CD14-positive monocyte (primary cell): Measurements from ENCODE around the gene FBXO7. TPM values are rescaled to one million over a fixed set of nuclear protein-coding genes. Genes with fewer than 3 reads are reported as not detected.

Experiments
- DNase-seq, 3 donors: peaks; one replicate each; pipeline ENCODE4 v3.0.0-alpha.2; 2011 to 2022
- H2AFZ ChIP-seq: 2 replicates; pipeline ENCODE4 v1.6.0; 2012; ENCODE audit warnings: mild to moderate bottlenecking, low read depth, low read length, inconsistent platforms; ENCODE audit not compliant: insufficient read depth, poor library complexity, severe bottlenecking
- H3K27ac ChIP-seq, 2 donors: 1 replicate in 1 of 2; 2 replicates in 1 of 2; pipeline ENCODE4 v1.5.1; 2012 to 2013; ENCODE audit warnings: low read length in 2 of 2, control low read depth in 1 of 2, inconsistent platforms in 1 of 2, low read depth in 1 of 2, mild to moderate bottlenecking in 1 of 2
- H3K27me3 ChIP-seq, 2 donors: one replicate each; pipeline versions ENCODE4 v1.6.0 to v1.6.1; 2011 to 2013; ENCODE audit warnings: low read length in 2 of 2; ENCODE audit not compliant: control insufficient read depth in 2 of 2, insufficient read depth in 2 of 2
- H3K36me3 ChIP-seq, 2 donors: replicated peaks in 1 of 2; 1 replicate in 1 of 2; 2 replicates in 1 of 2; pipeline versions ENCODE4 v1.5.1 to v1.6.1; 2012 to 2013; ENCODE audit warnings: low read length in 2 of 2, control low read depth in 1 of 2, inconsistent platforms in 1 of 2, mild to moderate bottlenecking in 1 of 2; ENCODE audit not compliant: insufficient read depth in 2 of 2, control insufficient read depth in 1 of 2
- H3K4me1 ChIP-seq, 2 donors: 1 replicate in 1 of 2; 2 replicates in 1 of 2; pipeline versions ENCODE4 v1.5.1 to v1.6.1; 2012 to 2013; ENCODE audit warnings: low read length in 2 of 2, control low read depth in 1 of 2, inconsistent platforms in 1 of 2, mild to moderate bottlenecking in 1 of 2, moderate library complexity in 1 of 2; ENCODE audit not compliant: insufficient read depth in 2 of 2, control insufficient read depth in 1 of 2
- H3K4me2 ChIP-seq: replicated peaks from 2 replicates; pipeline ENCODE3; 2012; ENCODE audit warnings: low read length, moderate library complexity, mild to moderate bottlenecking; ENCODE audit not compliant: poor library complexity, severe bottlenecking; ENCODE audit errors: extremely low read depth
- H3K4me3 ChIP-seq, 3 experiments: fragments of 200-600 bp in 1 of 3; sonication (generic) in 1 of 3; replicated peaks in 1 of 3; 1 replicate in 2 of 3; 2 replicates in 1 of 3; pipeline ENCODE4 v1.5.1; 2011 to 2013; ENCODE audit warnings: low read length in 3 of 3, mild to moderate bottlenecking in 3 of 3, control low read depth in 2 of 3, low read depth in 2 of 3, inconsistent platforms in 1 of 3, moderate library complexity in 1 of 3
- H3K79me2 ChIP-seq: 2 replicates; pipeline ENCODE4 v1.6.0; 2012; ENCODE audit warnings: mild to moderate bottlenecking, control low read depth, inconsistent platforms, low read length, moderate library complexity; ENCODE audit not compliant: insufficient read depth
- H3K9ac ChIP-seq: 2 replicates; pipeline ENCODE4 v1.6.0; 2017; ENCODE audit warnings: low read length, mild to moderate bottlenecking; ENCODE audit not compliant: insufficient read depth, poor library complexity, severe bottlenecking
- H3K9me3 ChIP-seq, 2 donors: replicated peaks in 1 of 2; 1 replicate in 1 of 2; 2 replicates in 1 of 2; pipeline versions ENCODE4 v1.5.1 to v1.6.1; 2012 to 2013; ENCODE audit warnings: low read length in 2 of 2, control low read depth in 1 of 2; ENCODE audit not compliant: control insufficient read depth in 1 of 2, insufficient read depth in 1 of 2
- H4K20me1 ChIP-seq: 2 replicates; pipeline ENCODE4 v1.6.0; 2012; ENCODE audit warnings: mild to moderate bottlenecking, low read length, control low read depth, moderate library complexity; ENCODE audit not compliant: insufficient read depth
- H3K27ac Mint-ChIP-seq, 7 donors: one replicate each; pipeline ENCODE4 v1.8.0; 2020; ENCODE audit warnings: mild to moderate bottlenecking in 7 of 7, mixed read lengths in 7 of 7, moderate library complexity in 6 of 7, inconsistent platforms in 2 of 7
- H3K27me3 Mint-ChIP-seq, 3 donors: one replicate each; pipeline ENCODE4 v1.8.0; 2021 to 2022; ENCODE audit warnings: low read depth in 3 of 3, mild to moderate bottlenecking in 3 of 3, mixed read lengths in 3 of 3, moderate library complexity in 3 of 3, inconsistent platforms in 1 of 3
- H3K36me3 Mint-ChIP-seq, 2 donors: one replicate each; pipeline ENCODE4 v1.8.0; 2020; ENCODE audit warnings: mixed read lengths in 2 of 2, inconsistent platforms in 1 of 2, mild to moderate bottlenecking in 1 of 2
- H3K4me1 Mint-ChIP-seq: one replicate; pipeline ENCODE4 v1.8.0; 2020; ENCODE audit warnings: mild to moderate bottlenecking, mixed read lengths
- H3K4me3 Mint-ChIP-seq, 2 donors: one replicate each; pipeline ENCODE4 v1.8.0; 2020; ENCODE audit warnings: mild to moderate bottlenecking in 2 of 2, mixed read lengths in 2 of 2, moderate library complexity in 1 of 2
- H3K9me3 Mint-ChIP-seq, 7 donors: one replicate each; pipeline ENCODE4 v1.8.0; 2020 to 2022; ENCODE audit warnings: mixed read lengths in 7 of 7, mild to moderate bottlenecking in 6 of 7, moderate library complexity in 6 of 7, inconsistent platforms in 2 of 7
- CTCF ChIP-seq: fragments of 200-600 bp; IDR thresholded peaks from one replicate; pipeline ENCODE4 v1.8.0; 2022; ENCODE audit warnings: antibody characterized with exemption, mild to moderate bottlenecking
- WGBS: methylation state at CpG from one replicate; pipeline ENCODE4 v1.1.5; 2013; ENCODE audit warnings: missing lambda C conversion rate; ENCODE audit not compliant: insufficient coverage; 5-methylcytosine and 5-hydroxymethylcytosine counted together
- intact Hi-C, 2 donors: fragments of 100-400 bp; cut with micrococcal nuclease; formaldehyde crosslinking; loops; one replicate each; pipeline versions ENCODE4 v1.15.0 to v1.15.1; 2023
- polyA plus RNA-seq, 3 donors: library from polyadenylated mRNA; depleted of rRNA in 1 of 3; unstranded in 2 of 3; stranded (reverse) in 1 of 3; fragments of 300-500 nt in 2 of 3; fragments of >200 nt in 1 of 3; fragmentation: Illumina TruSeq in 2 of 3; gene quantifications; 1 replicate in 2 of 3; 2 replicates in 1 of 3; pipeline ENCODE4 v1.2.3, GENCODE V29; 2012 to 2021

FBXO7 gene
- polyA plus RNA-seq, 3 donors, result 56.7 to 116 (median 103) TPM

DNA sequence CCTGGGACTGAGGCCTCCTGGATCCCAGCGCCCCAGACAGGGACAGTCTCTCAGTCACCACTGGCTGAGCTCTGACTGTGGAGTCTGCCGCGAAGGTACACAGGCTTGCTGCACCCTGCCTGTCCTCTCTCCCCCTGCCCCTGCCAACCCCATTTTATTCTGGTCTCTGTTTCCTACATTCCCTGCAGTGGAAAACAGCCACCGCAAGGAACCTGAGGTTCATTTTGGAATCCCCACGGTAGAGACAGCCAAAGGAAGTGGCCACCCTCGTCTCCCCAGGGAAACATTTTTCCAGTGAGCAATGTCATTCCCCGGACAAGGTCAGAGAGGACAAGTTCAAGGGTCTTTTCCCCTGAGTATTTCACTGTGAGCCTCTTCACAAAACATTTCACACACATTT lies 56.6 kb downstream of the FBXO7 start:
- Histone ChIP-seq H3K4me3 (no peak overlapping the region), H3K4me1 (no peaks in the 10 kb centered on the region), H4K20me1 (no peaks in the 10 kb centered on the region), H3K9me3 (no peaks in the 10 kb centered on the region), H3K27me3 (no peaks in the 10 kb centered on the region), H3K79me2 (no peaks in the 10 kb centered on the region), H2AFZ (no peak overlapping the region), H3K9ac (no peak overlapping the region), H3K36me3 (no peaks in the 10 kb centered on the region), H3K4me2 (no peak overlapping the region), H3K27ac (no peak overlapping the region)
- H3K27ac Mint-ChIP-seq, result no peak overlapping the region
- 90% methylated on average over 4 of the region's 7 CpGs for WGBS
- DNase-seq, result no peak
- H3K36me3 Mint-ChIP-seq, result no peaks in the 10 kb centered on the region
- H3K27me3 Mint-ChIP-seq, result peaks cover 0 to 7% (median 3%) of the 10 kb centered on the region in 3 donors
- no peak overlapping the region for H3K4me3 Mint-ChIP-seq
- no peak for TF ChIP-seq CTCF
- no peaks in the 10 kb centered on the region for H3K9me3 Mint-ChIP-seq
- intact Hi-C loops, result no loop called here
- H3K4me1 Mint-ChIP-seq, result peaks cover 4% of the 10 kb centered on the region

DNA sequence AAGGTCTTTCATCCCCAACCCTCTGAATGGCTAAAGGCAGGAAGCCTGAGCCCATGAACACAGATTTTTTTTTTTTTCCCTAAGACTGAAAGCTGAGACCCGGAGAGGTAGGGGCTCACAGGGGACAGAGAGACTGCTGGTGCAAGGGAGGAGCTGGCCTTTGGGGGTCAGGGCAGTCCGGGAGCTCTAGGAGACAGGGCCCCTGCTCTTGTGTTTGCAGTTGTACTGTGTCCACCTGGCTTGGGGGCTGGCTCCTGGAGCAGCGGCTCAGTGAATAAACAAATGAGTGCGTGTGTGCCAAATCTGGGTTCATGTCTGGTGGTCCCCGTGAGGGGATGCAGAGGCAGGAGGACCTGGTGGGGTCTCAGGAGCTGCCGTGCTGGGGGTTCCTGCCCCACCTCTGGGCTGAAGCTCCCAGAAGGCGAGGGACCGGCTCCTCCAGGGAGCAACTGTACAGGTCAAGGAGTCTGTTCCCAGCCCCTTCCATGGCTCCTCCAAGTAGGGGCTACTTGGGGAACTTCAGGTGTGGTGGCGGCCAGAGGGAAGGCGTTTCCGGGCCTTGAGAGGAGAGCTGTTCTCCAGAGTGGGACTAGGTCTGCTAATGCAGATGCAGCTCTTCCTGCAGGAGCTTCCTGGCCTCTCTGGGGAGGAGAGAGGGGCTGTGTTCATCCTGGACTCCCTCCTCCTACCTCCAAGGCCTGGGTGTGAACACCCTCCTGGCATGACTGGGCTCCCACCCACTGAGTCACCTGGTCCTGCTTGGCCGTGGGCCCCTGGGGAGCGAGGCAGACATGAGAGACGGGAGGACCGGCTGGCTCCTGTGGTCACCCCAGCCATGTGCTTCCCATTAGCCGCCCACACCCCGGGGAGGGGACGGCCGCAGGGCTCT lies 57.6 kb downstream of the FBXO7 start:
- intact Hi-C loops, result no loop called here
- H3K27me3 Mint-ChIP-seq, result peaks cover 0 to 7% (median 3%) of the 10 kb centered on the region in 3 donors
- no peak for DNase-seq
- no peak overlapping the region for H3K4me3 Mint-ChIP-seq
- Histone ChIP-seq H3K27ac (no peak overlapping the region), H3K36me3 (no peaks in the 10 kb centered on the region), H2AFZ (no peak overlapping the region), H3K79me2 (no peaks in the 10 kb centered on the region), H3K27me3 (no peaks in the 10 kb centered on the region), H3K9me3 (no peaks in the 10 kb centered on the region), H3K4me3 (no peak overlapping the region), H3K4me1 (no peaks in the 10 kb centered on the region), H4K20me1 (no peaks in the 10 kb centered on the region), H3K9ac (no peak overlapping the region), H3K4me2 (no peak overlapping the region)
- H3K36me3 Mint-ChIP-seq, result no peaks in the 10 kb centered on the region
- peaks cover 4% of the 10 kb centered on the region for H3K4me1 Mint-ChIP-seq
- no peak for TF ChIP-seq CTCF
- H3K27ac Mint-ChIP-seq, result peak overlapping the region in 1 of 7 donors; percentile 11
- WGBS, result 80% methylated on average over 15 of the region's 19 CpGs
- H3K9me3 Mint-ChIP-seq, result peaks cover 0 to under 1% (median 0%) of the 10 kb centered on the region in 7 donors
